Heart left ventricle (tissue), 13 donors: Measurements from ENCODE around the gene TNS1.

Experiments
- POLR2A ChIP-seq, 2 donors: fragments of 450-650 bp; IDR thresholded peaks; one replicate each; pipeline ENCODE4 v1.6.1; 2017; ENCODE audit warnings: antibody characterized with exemption in 2 of 2, mild to moderate bottlenecking in 2 of 2, moderate library complexity in 2 of 2
- TF ChIP-seq, protein P1 (sequence below), 12 donors: fragments of 200-600 bp; sonication (generic) in 4 of 12; IDR thresholded peaks; one replicate each; pipeline versions ENCODE4 v1.5.0 to v1.8.0; 2018 to 2022; ENCODE audit warnings: antibody characterized with exemption in 12 of 12, mild to moderate bottlenecking in 5 of 12
- donor health status: ischemic (EF 13 %, LVEDD 7.1; RV severe dilation, severe dysfunction).
- donor health status: DM: no; HTN: yes; CAD: no.
- donor health status: DM: no; HTN: no; CAD: no.
- donor health status: ischemic (EF 25% LVEDD 6.9; RV normal size, moderate dysfunction).
- donor health status: ischemic (EF 25% LVEDD 5.7; RV mildly dilated, moderate dysfunction).
- donor health status: ischemic (EF 35%, LVEDD 5.7; RV mildly dilated, moderate dysfunction).
- donor health status: nonischemic (EF 11% LVEDD 7.7; RV severe dilation, severe dysfunction).
- donor health status: DM: yes; HTN: yes; CAD: no.
- donor health status: PGD.
- donor health status: ischemic (EF 29% LVEDD 5.4; RV normal size, mild dysfunction).
- donor health status: nonischemic (EF 23%, LVEDD 6.1; RV moderate dilation, normal function).

GRCh38 chr2:217761645-217762277 lies 241.0 kb downstream of the TNS1 start:
- TF ChIP-seq POLR2A (IDR thresholded peaks at IDR 0.05): no peak
- TF ChIP-seq, protein P1, sequence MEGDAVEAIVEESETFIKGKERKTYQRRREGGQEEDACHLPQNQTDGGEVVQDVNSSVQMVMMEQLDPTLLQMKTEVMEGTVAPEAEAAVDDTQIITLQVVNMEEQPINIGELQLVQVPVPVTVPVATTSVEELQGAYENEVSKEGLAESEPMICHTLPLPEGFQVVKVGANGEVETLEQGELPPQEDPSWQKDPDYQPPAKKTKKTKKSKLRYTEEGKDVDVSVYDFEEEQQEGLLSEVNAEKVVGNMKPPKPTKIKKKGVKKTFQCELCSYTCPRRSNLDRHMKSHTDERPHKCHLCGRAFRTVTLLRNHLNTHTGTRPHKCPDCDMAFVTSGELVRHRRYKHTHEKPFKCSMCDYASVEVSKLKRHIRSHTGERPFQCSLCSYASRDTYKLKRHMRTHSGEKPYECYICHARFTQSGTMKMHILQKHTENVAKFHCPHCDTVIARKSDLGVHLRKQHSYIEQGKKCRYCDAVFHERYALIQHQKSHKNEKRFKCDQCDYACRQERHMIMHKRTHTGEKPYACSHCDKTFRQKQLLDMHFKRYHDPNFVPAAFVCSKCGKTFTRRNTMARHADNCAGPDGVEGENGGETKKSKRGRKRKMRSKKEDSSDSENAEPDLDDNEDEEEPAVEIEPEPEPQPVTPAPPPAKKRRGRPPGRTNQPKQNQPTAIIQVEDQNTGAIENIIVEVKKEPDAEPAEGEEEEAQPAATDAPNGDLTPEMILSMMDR (IDR thresholded peaks at IDR 0.05): no peak
